ENCODE data around the gene MAPKBP1. TPM values are rescaled to one million over a fixed set of nuclear protein-coding genes. Genes with fewer than 3 reads are reported as not detected.

The MAPKBP1 gene
- total RNA-seq, 1 donor from 2014 or later, result 42.3 TPM

DNA sequence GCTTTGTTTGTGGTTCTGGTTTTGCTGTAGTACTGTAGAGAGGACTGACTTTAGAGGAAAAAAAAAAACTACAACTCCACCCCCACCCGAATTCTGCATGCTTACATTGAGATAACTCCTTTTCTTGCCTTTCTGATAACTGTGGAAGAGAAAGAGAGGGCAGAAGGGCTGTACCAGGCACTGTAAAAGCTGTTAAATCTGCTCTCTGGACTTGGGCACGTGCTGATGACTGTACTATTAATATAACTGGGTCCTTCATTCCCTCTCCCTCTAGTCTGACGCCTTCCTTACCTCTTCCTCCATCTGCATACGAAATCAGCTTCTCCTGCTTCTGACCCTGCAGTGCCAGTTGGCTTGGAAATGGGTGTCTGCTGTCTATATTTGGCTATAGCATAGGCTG lies 15.0 kb downstream of the MAPKBP1 start:
- ATAC-seq (ENCODE audit: low read depth) (no peak), DNase-seq (no peak)
- H3K27me3 Mint-ChIP-seq, result no peaks in the 10 kb centered on the region
- H3K4me3 Mint-ChIP-seq, result no peak overlapping the region
- intact Hi-C loops (cut with micrococcal nuclease), result loop anchor here (2.0 kb wide), 1 partner anchor 22 kb away; no protein-coding TSS in a partner anchor
- H3K9me3 Mint-ChIP-seq, result no peaks in the 10 kb centered on the region
- POLR2A ChIA-PET, result interaction anchor here (1.8 kb wide), 1 partner anchor 15 kb away, joined by 13 read pairs; the partner anchor contains the start of gene MAPKBP1
- no peak for TF ChIP-seq CTCF (IDR thresholded peaks at IDR 0.05)
- no peak overlapping the region for H3K27ac Mint-ChIP-seq
- no peaks in the 10 kb centered on the region for H3K36me3 Mint-ChIP-seq (ENCODE audit: low read depth)
- CTCF ChIA-PET, result interaction anchor here (3.0 to 4.2 kb wide), 2 partner anchors 16 to 22 kb away, joined by 18 to 19 read pairs; partner anchors contain the start of gene MAPKBP1
- peaks cover 45% of the 10 kb centered on the region for H3K4me1 Mint-ChIP-seq

DNA sequence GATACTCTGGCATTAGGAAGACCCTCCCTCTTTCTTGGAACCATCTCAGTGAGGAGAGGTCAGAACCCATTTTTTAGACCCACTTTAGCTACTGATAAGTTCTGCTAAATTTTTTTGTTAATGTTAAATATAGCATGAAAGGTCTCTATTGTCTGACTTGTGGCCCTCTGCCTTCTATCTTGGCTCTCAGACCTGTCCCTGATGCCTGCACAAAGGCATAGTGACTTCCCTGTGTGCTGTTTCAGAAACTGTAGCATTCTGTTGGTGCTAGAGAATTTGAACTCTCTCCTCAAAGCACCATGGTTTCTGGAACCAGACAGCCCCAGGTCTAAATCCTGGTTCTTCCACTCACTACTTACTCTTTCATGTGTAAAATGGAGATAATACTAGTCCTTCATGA lies 15.4 kb downstream of the MAPKBP1 start:
- no peak overlapping the region for H3K4me3 Mint-ChIP-seq
- no peak for TF ChIP-seq CTCF (IDR thresholded peaks at IDR 0.05)
- H3K27ac Mint-ChIP-seq, result no peak overlapping the region
- no peaks in the 10 kb centered on the region for H3K9me3 Mint-ChIP-seq
- no peaks in the 10 kb centered on the region for H3K36me3 Mint-ChIP-seq (ENCODE audit: low read depth)
- CTCF ChIA-PET, result interaction anchor here (3.0 to 4.2 kb wide), 2 partner anchors 16 to 22 kb away, joined by 18 to 19 read pairs; partner anchors contain the start of gene MAPKBP1
- peaks cover 46% of the 10 kb centered on the region for H3K4me1 Mint-ChIP-seq
- ATAC-seq (ENCODE audit: low read depth) (no peak), DNase-seq (no peak)
- no peaks in the 10 kb centered on the region for H3K27me3 Mint-ChIP-seq
- intact Hi-C loops (cut with micrococcal nuclease), result loop anchor here (2.0 kb wide), 1 partner anchor 21 kb away; no protein-coding TSS in a partner anchor
- POLR2A ChIA-PET, result interaction anchor here (1.8 kb wide), 1 partner anchor 15 kb away, joined by 13 read pairs; the partner anchor contains the start of gene MAPKBP1

DNA sequence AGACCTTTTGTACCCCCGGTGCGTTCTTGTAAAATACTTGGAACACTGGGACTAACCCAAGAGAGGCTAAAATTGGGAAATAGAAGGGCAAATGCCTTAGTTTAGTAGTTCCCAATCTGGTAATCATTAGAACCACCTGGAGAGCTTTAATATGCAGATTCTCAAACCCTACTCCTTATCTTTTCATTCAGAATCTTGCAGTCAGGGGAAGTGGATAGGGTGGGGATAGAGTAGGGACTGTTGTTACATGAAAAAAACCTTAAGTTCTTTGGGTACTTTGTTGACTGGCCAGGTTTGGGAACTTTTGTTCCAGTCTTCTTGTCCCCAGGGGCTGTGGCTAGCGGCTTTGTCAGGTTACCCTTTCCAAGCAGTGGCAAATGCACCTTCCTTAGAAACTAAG lies 15.9 kb downstream of the MAPKBP1 start:
- Mint-ChIP-seq H3K9me3 (no peaks in the 10 kb centered on the region), H3K4me1 (peaks cover 52% of the 10 kb centered on the region)
- POLR2A ChIA-PET, result interaction anchor here (1.8 kb wide), 1 partner anchor 16 kb away, joined by 13 read pairs; the partner anchor contains the start of gene MAPKBP1

DNA sequence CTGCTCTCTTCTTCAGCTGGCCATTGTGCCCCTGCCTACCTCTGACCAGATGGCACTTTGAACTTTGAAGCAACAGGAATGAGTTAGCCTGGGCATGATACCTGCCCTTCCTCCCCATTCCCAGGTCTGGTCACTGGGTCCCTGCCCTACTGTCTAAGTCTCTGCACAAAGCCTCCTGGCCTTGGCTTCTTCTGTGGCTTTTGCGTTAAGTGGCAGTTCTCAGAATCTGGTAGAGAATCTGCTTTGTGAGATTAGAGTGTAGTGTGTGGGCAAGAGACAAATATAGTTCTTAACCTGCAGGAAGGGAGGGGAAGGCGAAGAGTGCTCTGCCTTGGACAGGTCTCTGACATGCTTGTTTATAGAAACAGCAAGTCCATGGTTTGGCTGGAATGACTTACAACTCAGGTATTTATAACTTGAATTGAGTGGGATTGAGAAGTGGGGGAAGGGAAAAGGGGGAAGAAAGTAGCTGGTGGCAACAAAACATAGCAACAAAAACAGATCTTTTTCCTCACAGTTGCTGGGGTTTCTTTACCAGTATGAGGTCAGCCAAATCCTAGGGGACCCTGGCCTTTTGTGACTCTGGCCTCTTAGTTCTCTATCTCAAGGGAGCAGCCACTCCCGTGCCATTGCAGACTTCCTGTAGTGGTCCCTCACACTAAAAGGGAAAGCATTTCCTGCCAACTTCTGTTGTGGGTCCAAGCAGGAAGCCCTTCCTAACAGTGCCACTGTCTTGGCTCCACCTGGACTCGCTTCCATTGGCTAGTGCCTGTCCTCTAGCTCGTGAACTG lies 16.7 kb downstream of the MAPKBP1 start:
- no peak for TF ChIP-seq CTCF (IDR thresholded peaks at IDR 0.05)
- no peaks in the 10 kb centered on the region for H3K9me3 Mint-ChIP-seq
- POLR2A ChIA-PET, result no interaction called here
- DNase-seq (no peak), ATAC-seq (ENCODE audit: low read depth) (no peak)
- no peaks in the 10 kb centered on the region for H3K27me3 Mint-ChIP-seq
- no peaks in the 10 kb centered on the region for H3K36me3 Mint-ChIP-seq (ENCODE audit: low read depth)
- H3K4me1 Mint-ChIP-seq, result peaks cover 57% of the 10 kb centered on the region
- H3K27ac Mint-ChIP-seq, result no peak overlapping the region
- no peak overlapping the region for H3K4me3 Mint-ChIP-seq
- CTCF ChIA-PET, result interaction anchor here (1.8 to 4.2 kb wide), 2 partner anchors 17 to 21 kb away, joined by 6 to 18 read pairs; partner anchors contain the start of gene MAPKBP1
- intact Hi-C loops (cut with micrococcal nuclease), result no loop called here

More for the DNA sequence above, 15.9 kb downstream of the MAPKBP1 start:
- intact Hi-C loops (cut with micrococcal nuclease), result no loop called here
- Mint-ChIP-seq H3K27ac (no peak overlapping the region), H3K27me3 (no peaks in the 10 kb centered on the region), H3K36me3 (ENCODE audit: low read depth) (no peaks in the 10 kb centered on the region), H3K4me3 (no peak overlapping the region)
- ATAC-seq (ENCODE audit: low read depth), result no peak
- no peak for TF ChIP-seq CTCF (IDR thresholded peaks at IDR 0.05)
- no peak for DNase-seq
- CTCF ChIA-PET, result interaction anchor here (4.2 kb wide), 1 partner anchor 21 kb away, joined by 18 read pairs; no protein-coding TSS in a partner anchor

GRCh38 chr15:41791547-41791937 lies 17.3 kb downstream of the MAPKBP1 start:
- Mint-ChIP-seq H3K36me3 (ENCODE audit: low read depth) (no peaks in the 10 kb centered on the region), H3K4me3 (no peak overlapping the region), H3K27me3 (no peaks in the 10 kb centered on the region), H3K27ac (no peak overlapping the region), H3K9me3 (no peaks in the 10 kb centered on the region), H3K4me1 (peaks cover 62% of the 10 kb centered on the region)
- intact Hi-C loops (cut with micrococcal nuclease), result no loop called here
- POLR2A ChIA-PET, result no interaction called here
- DNase-seq, result no peak
- ATAC-seq (ENCODE audit: low read depth), result no peak
- TF ChIP-seq CTCF (IDR thresholded peaks at IDR 0.05), result no peak
- CTCF ChIA-PET, result interaction anchor here (1.8 to 4.2 kb wide), 2 partner anchors 18 to 20 kb away, joined by 6 to 18 read pairs; partner anchors contain the start of gene MAPKBP1

All from activated B cell treated with CpG ODN at 0.5 μM for 24 hours (primary cell).